B cell (primary cell): Measurements from ENCODE around the gene UBTD1. TPM values are rescaled to one million over a fixed set of nuclear protein-coding genes. Genes with fewer than 3 reads are reported as not detected.

Source experiments
- ATAC-seq: fragments of 200-7000 bp; cut with Tn5 transposase; one replicate; pipeline ENCODE4 v1.10.0; 2021; ENCODE audit warnings: low read depth, mild to moderate bottlenecking, moderate number of reproducible peaks, moderate library complexity
- CTCF ChIA-PET: fragments of 350-600 bp; sonication (Branson Sonifier 250); formaldehyde crosslinking; loops from one replicate; lab custom pipeline; 2021; ENCODE audit warnings: antibody characterized with exemption, inconsistent platforms; lab: Charles Lee
- POLR2A ChIA-PET: fragments of 350-600 bp; sonication (Branson Sonifier 250); formaldehyde crosslinking; loops from one replicate; lab custom pipeline; 2021; ENCODE audit warnings: antibody characterized with exemption; lab: Charles Lee
- DNase-seq: peaks from one replicate; pipeline ENCODE4 v3.0.0; 2013
- H2AFZ ChIP-seq: 2 replicates; pipeline ENCODE4 v1.6.1; 2012; ENCODE audit warnings: mild to moderate bottlenecking, low read depth, low read length; ENCODE audit not compliant: insufficient read depth, poor library complexity, severe bottlenecking
- H3K27ac ChIP-seq, 2 donors: 1 replicate in 1 of 2; 2 replicates in 1 of 2; pipeline ENCODE4 v1.5.1; 2012 to 2013; ENCODE audit warnings: low read length in 2 of 2, mild to moderate bottlenecking in 2 of 2, moderate library complexity in 1 of 2
- H3K27me3 ChIP-seq, 4 experiments: fragments of 200-600 bp in 1 of 4; sonication (generic) in 1 of 4; replicated peaks in 1 of 4; 1 replicate in 2 of 4; 2 replicates in 2 of 4; pipeline versions ENCODE4 v1.6.1 to v1.7.0; 2013 to 2016; ENCODE audit warnings: low read length in 3 of 4, mild to moderate bottlenecking in 2 of 4, mixed read lengths in 1 of 4, moderate library complexity in 1 of 4; ENCODE audit not compliant: insufficient read depth in 4 of 4, control insufficient read depth in 3 of 4; ENCODE audit errors: control extremely low read depth in 1 of 4
- H3K36me3 ChIP-seq, 2 experiments: replicated peaks in 1 of 2; 1 replicate in 1 of 2; 2 replicates in 1 of 2; pipeline versions ENCODE4 v1.6.1 to v1.7.1; 2013; ENCODE audit warnings: low read length in 1 of 2; ENCODE audit not compliant: insufficient read depth in 2 of 2, control insufficient read depth in 1 of 2; ENCODE audit errors: control extremely low read depth in 1 of 2, extremely low read depth in 1 of 2
- H3K4me1 ChIP-seq, 2 donors: fragments of 200-600 bp in 1 of 2; sonication (generic) in 1 of 2; 1 replicate in 1 of 2; 2 replicates in 1 of 2; pipeline versions ENCODE4 v1.5.1 to v1.6.1; 2013 to 2017; ENCODE audit warnings: low read length in 2 of 2; ENCODE audit not compliant: control insufficient read depth in 2 of 2, insufficient read depth in 2 of 2
- H3K4me2 ChIP-seq: replicated peaks from 2 replicates; pipeline ENCODE3; 2012; ENCODE audit warnings: mild to moderate bottlenecking, low read depth, low read length; ENCODE audit not compliant: poor library complexity, severe bottlenecking
- H3K4me3 ChIP-seq, 5 experiments: fragments of 200-600 bp in 1 of 5; sonication (generic) in 1 of 5; 1 replicate in 3 of 5; 2 replicates in 2 of 5; pipeline versions ENCODE4 v1.5.1 to v1.7.0; 2011 to 2016; ENCODE audit warnings: low read length in 4 of 5, mild to moderate bottlenecking in 4 of 5, low read depth in 2 of 5, control low read depth in 1 of 5, moderate library complexity in 1 of 5; ENCODE audit not compliant: insufficient read depth in 1 of 5; ENCODE audit errors: control extremely low read depth in 1 of 5, extremely low read depth in 1 of 5
- H3K79me2 ChIP-seq: fragments of 200-600 bp; sonication (generic); one replicate; pipeline ENCODE4 v1.6.0; 2016; ENCODE audit warnings: low read length; ENCODE audit not compliant: control insufficient read depth, insufficient read depth
- H3K9ac ChIP-seq: fragments of 200-600 bp; sonication (generic); 2 replicates; pipeline ENCODE4 v1.6.1; 2017; ENCODE audit warnings: mild to moderate bottlenecking, low read length, moderate library complexity
- H3K9me3 ChIP-seq, 3 donors: one replicate each; pipeline versions ENCODE4 v1.6.1 to v1.7.1; 2013; ENCODE audit warnings: low read length in 2 of 3; ENCODE audit not compliant: control insufficient read depth in 2 of 3, insufficient read depth in 1 of 3; ENCODE audit errors: control extremely low read depth in 1 of 3
- H4K20me1 ChIP-seq: 2 replicates; pipeline ENCODE4 v1.6.0; 2012; ENCODE audit warnings: mild to moderate bottlenecking, low read length; ENCODE audit not compliant: insufficient read depth, control insufficient read depth, poor library complexity, severe bottlenecking
- H3K27ac Mint-ChIP-seq: one replicate; pipeline ENCODE4 v1.8.0; 2021; ENCODE audit warnings: mixed read lengths
- H3K27me3 Mint-ChIP-seq: one replicate; pipeline ENCODE4 v1.8.0; 2021; ENCODE audit warnings: mixed read lengths
- H3K4me1 Mint-ChIP-seq: one replicate; pipeline ENCODE4 v1.8.0; 2021; ENCODE audit warnings: mixed read lengths
- H3K4me3 Mint-ChIP-seq: one replicate; pipeline ENCODE4 v1.8.0; 2021; ENCODE audit warnings: mixed read lengths
- H3K9me3 Mint-ChIP-seq: one replicate; pipeline ENCODE4 v1.8.0; 2022; ENCODE audit warnings: mixed read lengths; ENCODE audit not compliant: insufficient read depth
- EZH2 ChIP-seq: IDR thresholded peaks from 2 replicates; pipeline ENCODE4 v1.6.1; 2012; ENCODE audit warnings: borderline replicate concordance, low read depth, mild to moderate bottlenecking, moderate library complexity, low read length; ENCODE audit not compliant: insufficient read depth, poor library complexity, severe bottlenecking
- WGBS: methylation state at CpG from one replicate; pipeline ENCODE4 v1.1.5; 2013; ENCODE audit warnings: missing lambda C conversion rate; ENCODE audit not compliant: insufficient coverage; 5-methylcytosine and 5-hydroxymethylcytosine counted together
- intact Hi-C: fragments of 100-400 bp; cut with micrococcal nuclease; formaldehyde crosslinking; loops from one replicate; pipeline ENCODE4 v1.10.0; 2022
- polyA plus RNA-seq: library from polyadenylated mRNA; depleted of rRNA; stranded (reverse); fragments of >200 nt; gene quantifications from 2 replicates; pipeline ENCODE4 v1.2.3, GENCODE V29; 2012
- total RNA-seq, 2 donors: library from RNA; stranded (reverse); fragments of 120-200 nt in 1 of 2; gene quantifications; 1 replicate in 1 of 2; 2 replicates in 1 of 2; pipeline versions ENCODE4 v1.2.3 to v1.2.4, GENCODE V29; 2013 to 2022
- TF ChIP-seq, protein P1 (sequence below): fragments of 200-600 bp; IDR thresholded peaks from one replicate; pipeline ENCODE4 v1.8.0; 2022; ENCODE audit warnings: antibody characterized with exemption, mild to moderate bottlenecking

The UBTD1 gene
- total and polyA plus RNA-seq, 2 donors (not counting 1 experiment from before 2014, with no cell fraction given) = 1.3 to 1.8 TPM

DNA sequence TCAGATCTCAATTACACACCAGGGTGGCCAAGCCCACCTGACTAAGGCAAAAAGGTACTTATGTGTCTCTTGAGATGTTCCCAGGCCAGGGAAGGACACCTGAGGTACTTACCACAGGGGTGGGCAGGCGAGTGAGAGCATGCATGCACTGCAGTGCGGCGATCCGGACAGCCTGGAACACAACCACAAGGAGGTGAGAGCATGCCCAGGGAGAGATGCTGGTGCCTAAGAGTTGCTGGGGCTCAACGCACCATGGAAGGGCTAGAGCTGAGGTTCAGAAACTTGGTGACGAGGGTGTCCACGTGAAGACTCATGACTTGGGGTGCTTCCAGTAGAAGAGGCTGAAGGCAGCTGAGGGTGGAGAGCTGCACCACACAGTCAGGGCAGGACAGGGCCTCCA is 39.6 kb upstream of the UBTD1 start:
- Mint-ChIP-seq H3K4me3 (no peak overlapping the region), H3K4me1 (no peaks in the 10 kb centered on the region), H3K9me3 (no peaks in the 10 kb centered on the region), H3K27ac (peak overlapping the region; percentile 26), H3K27me3 (no peaks in the 10 kb centered on the region)
- Histone ChIP-seq H3K79me2 (no peaks in the 10 kb centered on the region), H3K9ac (no peak overlapping the region), H2AFZ (no peak overlapping the region), H3K9me3 (no peaks in the 10 kb centered on the region), H3K4me1 (no peaks in the 10 kb centered on the region), H3K27me3 (no peaks in the 10 kb centered on the region), H3K4me3 (no peak overlapping the region), H3K4me2 (no peak overlapping the region), H3K36me3 (peaks cover 20 to 91% of the 10 kb centered on the region in 2 experiments), H3K27ac (no peak overlapping the region), H4K20me1 (no peaks in the 10 kb centered on the region)
- ATAC-seq (no peak), DNase-seq (no peak)
- intact Hi-C loops = no loop called here
- WGBS = 95% methylated on average over 7 of the region's 7 CpGs
- TF ChIP-seq, protein P1, sequence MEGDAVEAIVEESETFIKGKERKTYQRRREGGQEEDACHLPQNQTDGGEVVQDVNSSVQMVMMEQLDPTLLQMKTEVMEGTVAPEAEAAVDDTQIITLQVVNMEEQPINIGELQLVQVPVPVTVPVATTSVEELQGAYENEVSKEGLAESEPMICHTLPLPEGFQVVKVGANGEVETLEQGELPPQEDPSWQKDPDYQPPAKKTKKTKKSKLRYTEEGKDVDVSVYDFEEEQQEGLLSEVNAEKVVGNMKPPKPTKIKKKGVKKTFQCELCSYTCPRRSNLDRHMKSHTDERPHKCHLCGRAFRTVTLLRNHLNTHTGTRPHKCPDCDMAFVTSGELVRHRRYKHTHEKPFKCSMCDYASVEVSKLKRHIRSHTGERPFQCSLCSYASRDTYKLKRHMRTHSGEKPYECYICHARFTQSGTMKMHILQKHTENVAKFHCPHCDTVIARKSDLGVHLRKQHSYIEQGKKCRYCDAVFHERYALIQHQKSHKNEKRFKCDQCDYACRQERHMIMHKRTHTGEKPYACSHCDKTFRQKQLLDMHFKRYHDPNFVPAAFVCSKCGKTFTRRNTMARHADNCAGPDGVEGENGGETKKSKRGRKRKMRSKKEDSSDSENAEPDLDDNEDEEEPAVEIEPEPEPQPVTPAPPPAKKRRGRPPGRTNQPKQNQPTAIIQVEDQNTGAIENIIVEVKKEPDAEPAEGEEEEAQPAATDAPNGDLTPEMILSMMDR = no peak
- no peak for TF ChIP-seq EZH2
- ChIA-PET CTCF (interaction anchor here (1.0 to 1.2 kb wide), 2 partner anchors 21 to 95 kb away, joined by 3 to 7 read pairs; no protein-coding TSS in a partner anchor), POLR2A (no interaction called here)

GRCh38 chr10:97459933-97460332 is 38.8 kb upstream of the UBTD1 start:
- no peaks in the 10 kb centered on the region for H3K4me1 ChIP-seq
- H3K4me3 Mint-ChIP-seq = no peak overlapping the region
- H4K20me1 ChIP-seq = no peaks in the 10 kb centered on the region
- no peak overlapping the region for H2AFZ ChIP-seq
- H3K9ac ChIP-seq = no peak overlapping the region
- no peaks in the 10 kb centered on the region for H3K27me3 ChIP-seq
- POLR2A ChIA-PET = interaction anchor here (0.6 kb wide), 1 partner anchor 147 kb away, joined by 4 read pairs; no protein-coding TSS in a partner anchor
- H3K27ac ChIP-seq = no peak overlapping the region
- CTCF ChIA-PET = interaction anchor here (1.0 to 1.2 kb wide), 2 partner anchors 22 to 94 kb away, joined by 3 to 7 read pairs; no protein-coding TSS in a partner anchor
- 82% methylated on average over 6 of the region's 7 CpGs for WGBS
- H3K27me3 Mint-ChIP-seq = no peaks in the 10 kb centered on the region
- no peak overlapping the region for H3K27ac Mint-ChIP-seq
- ATAC-seq (no peak), DNase-seq (no peak)
- H3K4me1 Mint-ChIP-seq = no peaks in the 10 kb centered on the region
- no peak overlapping the region for H3K4me3 ChIP-seq
- H3K9me3 Mint-ChIP-seq = no peaks in the 10 kb centered on the region
- intact Hi-C loops = no loop called here
- H3K79me2 ChIP-seq = no peaks in the 10 kb centered on the region
- no peak for TF ChIP-seq EZH2
- TF ChIP-seq, protein P1 = no peak
- peaks cover 20 to 89% of the 10 kb centered on the region in 2 experiments for H3K36me3 ChIP-seq
- H3K4me2 ChIP-seq = no peak overlapping the region
- H3K9me3 ChIP-seq = no peaks in the 10 kb centered on the region
